T-helper 22 cell (primary cell): ENCODE data around the gene LZTFL1.
"Not testable (repeated sequence)": the region's sequence is repeated elsewhere in the genome, so short reads cannot be mapped to it uniquely, and the experiment has no call there.

Experiments
- DNase-seq: peaks from one replicate; pipeline ENCODE4 v3.0.0-alpha.2; 2020; ENCODE audit warnings: low read depth

LZTFL1 gene

DNA sequence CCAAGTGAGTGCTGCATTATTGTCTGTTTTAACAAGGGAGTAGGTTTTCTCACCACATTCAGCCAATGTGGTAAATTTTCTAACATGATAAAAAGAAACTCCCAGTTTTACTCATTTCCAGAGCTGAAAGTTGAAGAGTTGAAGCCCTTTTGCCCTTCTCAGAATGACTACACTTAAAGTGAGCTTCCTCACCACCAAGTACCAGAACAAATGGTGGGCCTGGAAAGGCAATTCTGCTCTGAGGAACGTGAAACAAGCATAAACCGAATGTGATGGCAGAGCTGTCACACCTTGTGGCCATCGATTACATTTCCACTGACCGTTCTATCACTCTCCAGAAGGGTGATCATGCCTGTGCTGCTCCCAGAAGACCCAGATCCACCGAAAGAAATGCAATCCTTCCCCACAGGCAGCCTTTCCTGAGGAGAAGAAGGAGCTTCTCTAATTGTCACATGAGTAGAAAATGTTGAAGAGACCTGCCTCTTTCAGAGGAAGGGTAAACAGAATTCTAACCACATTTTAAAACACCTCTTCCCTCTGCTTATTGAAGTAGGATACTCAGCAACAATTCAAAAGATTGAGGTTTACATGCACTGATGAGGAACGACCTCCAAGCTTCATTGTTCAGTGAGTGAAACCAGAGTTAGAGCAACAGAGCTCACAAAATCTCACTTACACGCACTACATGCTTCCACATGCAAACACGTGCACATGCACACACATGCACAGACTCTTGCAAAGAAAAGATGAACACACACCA is 23.0 kb upstream of the LZTFL1 start:
- no peak for DNase-seq

DNA sequence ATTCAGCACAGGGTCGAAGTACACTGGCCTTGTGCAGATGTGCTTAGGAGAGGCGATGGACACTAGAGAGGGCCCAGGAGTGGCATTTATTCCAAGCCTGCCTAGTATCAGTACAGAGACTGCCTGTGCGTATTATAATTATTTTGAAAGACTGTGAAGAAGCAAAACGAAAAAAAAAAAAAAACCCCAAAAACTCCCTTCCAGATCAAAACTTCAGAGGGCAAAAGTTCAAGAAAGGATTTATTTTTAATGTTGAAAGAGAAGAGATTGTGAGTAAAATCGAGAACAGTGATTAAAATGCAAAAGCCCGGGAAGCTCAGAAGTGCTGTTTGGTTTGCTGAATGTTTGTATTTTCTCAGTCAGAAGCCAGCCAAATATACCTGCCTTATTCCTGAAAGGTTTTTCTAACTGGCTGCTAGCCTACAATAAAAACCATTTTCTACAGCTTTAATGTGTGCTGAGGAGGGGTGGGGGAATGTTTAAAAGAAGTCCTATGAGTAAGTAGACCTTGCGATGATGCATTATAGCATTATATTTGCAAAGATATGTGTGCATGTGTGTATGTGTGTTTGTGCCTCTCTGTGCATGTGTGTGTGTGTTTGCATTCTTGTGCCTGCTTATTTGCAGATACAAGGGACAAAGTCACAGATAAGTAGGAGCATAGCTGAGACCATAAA is 19.3 kb upstream of the LZTFL1 start:
- no peak for DNase-seq

GRCh38 chr3:45860481-45860880 is 18.6 kb upstream of the LZTFL1 start:
- DNase-seq = no peak

GRCh38 chr3:45858809-45859543 is 17.1 kb upstream of the LZTFL1 start:
- no peak for DNase-seq

GRCh38 chr3:45857024-45857423 is 15.1 kb upstream of the LZTFL1 start:
- DNase-seq = not testable (repeated sequence)

DNA sequence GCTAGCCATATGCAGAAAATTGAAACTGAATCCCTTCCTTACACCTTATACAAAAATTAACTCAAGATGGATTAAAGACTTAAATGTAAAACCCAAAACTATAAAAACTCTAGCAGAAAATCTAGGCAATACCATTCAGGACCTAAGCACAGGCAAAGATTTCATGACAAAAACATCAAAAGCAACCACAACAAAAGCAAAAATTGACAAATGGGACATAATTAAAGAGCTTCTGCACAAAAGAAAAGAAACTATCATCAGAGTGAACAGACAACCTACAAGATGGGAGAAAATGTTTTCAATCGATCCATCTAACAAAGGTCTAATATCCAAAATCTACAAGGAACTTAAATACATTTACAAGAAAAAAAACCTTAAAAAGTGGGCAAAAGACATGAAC is 14.4 kb upstream of the LZTFL1 start:
- DNase-seq = not testable (repeated sequence)

DNA sequence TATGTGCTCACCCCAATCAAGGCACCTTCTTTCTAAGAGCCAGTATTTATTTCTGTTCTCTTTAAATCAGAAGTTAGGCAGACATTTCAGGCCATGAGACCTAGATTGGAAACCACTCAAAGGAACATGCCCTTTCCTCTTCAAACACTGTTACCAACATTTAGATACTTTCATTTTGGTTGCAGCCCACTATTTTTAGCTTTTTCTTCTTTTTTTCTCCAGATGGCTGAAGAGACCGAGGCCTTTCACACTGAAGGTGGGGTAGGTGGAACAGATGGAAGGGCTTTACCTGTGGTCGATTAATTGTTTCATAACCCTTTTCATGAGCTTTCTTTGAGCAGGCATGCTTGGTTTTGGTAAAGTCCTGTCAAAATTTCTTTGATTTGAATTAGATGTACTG is 10.9 kb upstream of the LZTFL1 start:
- DNase-seq = no peak

GRCh38 chr3:45848392-45848791 is 6.5 kb upstream of the LZTFL1 start:
- no peak for DNase-seq

DNA sequence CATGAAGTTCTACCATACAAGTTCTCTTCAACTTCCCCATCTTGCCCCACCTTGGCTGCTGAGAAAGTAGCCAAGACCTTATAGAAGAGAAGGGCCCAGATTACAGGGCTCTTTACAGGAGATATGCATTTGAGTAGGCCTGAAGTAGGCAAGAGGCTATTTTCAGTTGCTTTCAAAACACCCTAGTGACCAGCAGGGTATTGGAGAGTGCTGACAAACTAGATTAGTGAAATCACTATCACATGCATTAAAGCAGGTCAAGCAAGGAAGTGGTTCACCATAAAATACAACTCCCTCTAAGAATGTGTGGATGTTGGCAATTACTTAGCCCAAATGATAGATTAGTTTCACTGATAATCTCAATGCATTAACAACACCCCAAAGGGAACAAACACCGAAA is 2.7 kb upstream of the LZTFL1 start:
- DNase-seq = no peak

GRCh38 chr3:45842851-45843625 is 1.1 kb upstream of the LZTFL1 start:
- no peak for DNase-seq

- no peak for DNase-seq
Measured at GRCh38 chr3:45841420-45841756, 531 bp downstream of the LZTFL1 start.

DNA sequence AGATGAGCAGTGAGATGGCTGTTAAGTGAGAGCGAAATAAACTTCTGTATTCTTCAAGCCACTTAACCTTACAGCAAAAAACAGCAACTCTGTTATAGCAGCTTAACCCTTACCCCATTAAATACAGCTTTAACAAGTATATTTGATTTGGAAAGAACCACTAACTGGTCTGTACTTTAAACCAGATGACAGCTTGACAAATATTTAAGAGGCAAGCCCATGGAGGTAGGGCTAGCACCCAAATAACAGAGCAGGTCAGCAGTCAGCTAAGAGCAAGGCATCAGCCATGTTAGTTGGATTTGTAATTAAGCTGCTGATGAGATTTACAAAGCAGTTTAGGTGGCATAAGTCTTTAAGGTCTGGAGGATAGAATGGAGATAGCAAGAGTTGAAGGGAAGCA is 3.5 kb downstream of the LZTFL1 start:
- no peak for DNase-seq

GRCh38 chr3:45832699-45833098 is 9.2 kb downstream of the LZTFL1 start:
- no peak for DNase-seq

DNA sequence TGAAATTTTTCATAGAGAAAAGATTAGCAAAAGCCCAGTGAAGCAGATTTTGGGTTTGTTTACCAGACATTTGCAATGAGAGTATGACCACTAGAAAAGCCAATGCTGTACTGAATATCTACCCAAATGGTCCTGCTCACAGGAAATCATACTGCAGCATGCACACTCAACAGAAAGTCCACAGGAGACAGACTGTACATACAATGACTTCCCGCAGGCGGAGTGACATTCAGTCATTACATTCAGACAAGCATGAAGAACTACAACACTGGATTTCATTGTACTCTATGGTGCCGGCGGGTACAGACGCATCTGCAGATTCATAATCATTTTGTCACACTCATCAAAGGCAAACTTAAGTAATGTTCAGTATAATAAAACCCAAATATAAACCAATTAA is 11.8 kb downstream of the LZTFL1 start:
- DNase-seq = no peak

DNA sequence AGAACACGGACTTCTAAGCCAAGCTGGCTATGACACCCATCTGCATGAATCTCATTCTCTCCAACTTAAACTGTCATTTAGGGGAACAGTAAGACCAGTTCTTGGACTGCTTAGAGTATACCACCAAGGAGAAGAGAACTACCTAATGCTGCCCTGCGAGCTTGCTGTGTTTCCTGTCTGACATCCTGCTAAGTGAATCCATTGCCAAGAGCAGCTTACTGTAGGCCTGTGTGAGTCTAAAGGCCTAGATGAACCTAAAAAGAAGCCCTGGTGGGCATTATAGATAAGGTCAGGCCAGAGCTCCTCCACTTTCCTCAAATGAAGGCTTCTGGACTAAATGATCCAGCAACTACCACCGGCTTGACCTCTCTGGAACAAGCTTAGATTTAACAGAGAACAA is 15.0 kb downstream of the LZTFL1 start:
- DNase-seq = no peak

GRCh38 chr3:45826321-45826720 is 15.6 kb downstream of the LZTFL1 start:
- DNase-seq = no peak

GRCh38 chr3:45821127-45821526 is 20.8 kb downstream of the LZTFL1 start:
- no peak for DNase-seq

DNA sequence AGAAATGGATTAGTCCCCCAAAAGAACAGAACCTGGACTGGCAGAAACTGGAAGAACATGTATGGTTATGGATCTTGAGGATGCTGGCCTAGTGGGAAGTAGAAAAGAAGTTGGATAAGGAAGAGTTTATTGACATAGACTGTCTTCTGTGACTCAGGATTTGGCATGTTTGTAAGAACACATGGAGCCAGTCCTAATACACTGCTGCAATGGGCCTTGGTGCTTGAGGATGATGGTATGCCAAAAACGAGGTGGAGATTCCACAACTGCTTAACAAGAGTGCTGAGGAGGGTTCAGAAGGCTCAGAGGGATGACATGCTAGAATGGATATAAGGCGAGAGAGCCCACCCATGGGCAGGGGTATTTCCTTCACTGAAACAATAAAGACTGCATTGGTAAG is 22.4 kb downstream of the LZTFL1 start:
- DNase-seq = no peak

- DNase-seq = no peak
Measured at GRCh38 chr3:45817831-45818522, 23.9 kb downstream of the LZTFL1 start.

DNA sequence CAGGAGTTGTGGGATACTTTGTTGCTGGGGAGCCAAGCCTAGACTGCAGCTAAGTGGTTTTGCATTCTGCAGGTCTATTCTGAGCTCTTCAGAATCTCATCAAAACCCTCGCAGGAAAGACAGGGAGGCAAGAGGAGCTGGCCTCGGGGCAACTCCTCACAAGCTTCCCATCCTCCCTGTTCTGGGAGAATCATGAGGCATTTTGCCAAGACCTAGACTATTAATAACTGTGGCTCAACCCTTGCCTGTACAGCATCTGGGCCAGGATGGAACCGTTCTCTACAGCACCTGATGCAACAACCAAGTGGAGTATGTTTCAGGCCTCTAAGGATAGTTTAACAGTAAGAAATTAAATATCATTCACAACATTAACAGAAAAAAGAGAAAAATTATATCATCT is 25.4 kb downstream of the LZTFL1 start:
- no peak for DNase-seq

DNA sequence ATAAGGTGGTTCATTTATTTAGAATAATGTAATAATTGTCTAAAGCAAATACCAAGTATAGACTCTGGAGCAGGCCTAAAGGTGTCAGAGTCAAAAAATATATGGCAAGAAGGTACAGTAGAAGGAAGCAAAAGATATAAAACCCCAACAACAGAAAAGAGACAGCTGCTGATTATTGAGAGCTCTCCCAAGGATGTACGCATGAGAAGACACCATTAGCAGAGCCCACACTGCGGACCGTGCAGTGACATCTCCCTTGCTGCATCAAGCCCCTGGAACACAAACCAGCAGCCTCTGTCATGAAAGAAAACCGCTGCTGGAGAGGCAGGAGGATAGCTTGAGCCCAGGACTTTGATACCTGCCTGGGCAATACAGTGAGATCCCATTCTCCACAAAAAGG is 27.6 kb downstream of the LZTFL1 start:
- no peak for DNase-seq
